Vagina (tissue), 2 donors: ENCODE measurements around the gene SEC24C. TPM values are rescaled to one million over a fixed set of nuclear protein-coding genes. Genes with fewer than 3 reads are reported as not detected.

Experiments used
- DNase-seq, 2 donors: peaks; one replicate each; pipeline ENCODE4 v3.0.0-alpha.2; 2017; ENCODE audit errors: extremely low spot score in 2 of 2
- H3K27ac ChIP-seq: fragments of 200-600 bp; sonication (generic); one replicate; pipeline ENCODE4 v1.5.1; 2019
- H3K27me3 ChIP-seq: fragments of 200-600 bp; sonication (generic); one replicate; pipeline ENCODE4 v1.5.1; 2019
- H3K36me3 ChIP-seq, 2 donors: fragments of 200-600 bp; sonication (generic); one replicate each; pipeline ENCODE4 v1.5.1; 2017 to 2019
- H3K4me1 ChIP-seq: fragments of 200-600 bp; sonication (generic); one replicate; pipeline ENCODE4 v1.5.1; 2019
- H3K4me3 ChIP-seq, 2 donors: fragments of 200-600 bp; sonication (generic); 1 replicate in 1 of 2; 2 replicates in 1 of 2; pipeline ENCODE4 v1.5.1; 2016 to 2019
- H3K9me3 ChIP-seq: fragments of 200-600 bp; sonication (generic); one replicate; pipeline ENCODE4 v1.5.1; 2019
- CTCF ChIP-seq, 3 experiments: fragments of 450-650 bp in 2 of 3; fragments of 200-600 bp in 1 of 3; sonication (generic) in 1 of 3; IDR thresholded peaks; one replicate each; pipeline ENCODE4 v1.5.1; 2017 to 2019; ENCODE audit warnings: antibody characterized with exemption in 3 of 3, mild to moderate bottlenecking in 2 of 3, moderate library complexity in 2 of 3
- POLR2A ChIP-seq, 2 donors: fragments of 450-650 bp; IDR thresholded peaks; one replicate each; pipeline ENCODE4 v1.6.1; 2017; ENCODE audit warnings: antibody characterized with exemption in 2 of 2, mild to moderate bottlenecking in 2 of 2, moderate library complexity in 2 of 2
- POLR2AphosphoS5 ChIP-seq, 2 donors: sonication (generic); formaldehyde crosslinking; IDR thresholded peaks; one replicate each; pipeline ENCODE4 v1.9.0; 2017; ENCODE audit warnings: antibody characterized with exemption in 2 of 2, mild to moderate bottlenecking in 2 of 2, low read depth in 1 of 2; ENCODE audit not compliant: insufficient read depth in 1 of 2
- intact Hi-C: fragments of 100-400 bp; cut with DNase I; formaldehyde crosslinking; loops from one replicate; pipeline ENCODE4 v1.15.1; 2023
- total RNA-seq: library from RNA; depleted of rRNA; stranded (reverse); fragments of >200 nt; gene quantifications from one replicate; pipeline ENCODE4 v1.2.3, GENCODE V29; 2016

Gene SEC24C
- total RNA-seq, 1 donor from 2014 or later, result 47.9 TPM

- intact Hi-C loops, result no loop called here
- Histone ChIP-seq H3K27me3 (no peaks in the 10 kb centered on the region), H3K36me3 (peaks cover 0 to 40% of the 10 kb centered on the region in 2 donors), H3K9me3 (no peaks in the 10 kb centered on the region), H3K4me3 (peak overlapping the region; percentile 82 to 89), H3K4me1 (peaks cover 40% of the 10 kb centered on the region), H3K27ac (peak overlapping the region; percentile 87)
- no peak for TF ChIP-seq POLR2A (IDR thresholded peaks at IDR 0.05)
- no peak for TF ChIP-seq POLR2AphosphoS5 (IDR thresholded peaks at IDR 0.05; ENCODE audit: insufficient read depth in 1 of 2, low read depth in 1 of 2)
- no peak for TF ChIP-seq CTCF (IDR thresholded peaks at IDR 0.05)
- no peak for DNase-seq
Measured at GRCh38 chr10:73810735-73811465, 66.7 kb downstream of the SEC24C start.

GRCh38 chr10:73812657-73813056, 68.5 kb downstream of the SEC24C start:
- Histone ChIP-seq H3K4me3 (no peak overlapping the region), H3K4me1 (peaks cover 38% of the 10 kb centered on the region), H3K36me3 (peaks cover 0 to 30% of the 10 kb centered on the region in 2 donors), H3K9me3 (no peaks in the 10 kb centered on the region), H3K27me3 (no peaks in the 10 kb centered on the region), H3K27ac (peak overlapping the region; percentile 60)
- intact Hi-C loops, result no loop called here
- TF ChIP-seq CTCF (IDR thresholded peaks at IDR 0.05) (no peak), POLR2A (IDR thresholded peaks at IDR 0.05) (no peak), POLR2AphosphoS5 (IDR thresholded peaks at IDR 0.05; ENCODE audit: insufficient read depth in 1 of 2, low read depth in 1 of 2) (no peak)
- no peak for DNase-seq

DNA sequence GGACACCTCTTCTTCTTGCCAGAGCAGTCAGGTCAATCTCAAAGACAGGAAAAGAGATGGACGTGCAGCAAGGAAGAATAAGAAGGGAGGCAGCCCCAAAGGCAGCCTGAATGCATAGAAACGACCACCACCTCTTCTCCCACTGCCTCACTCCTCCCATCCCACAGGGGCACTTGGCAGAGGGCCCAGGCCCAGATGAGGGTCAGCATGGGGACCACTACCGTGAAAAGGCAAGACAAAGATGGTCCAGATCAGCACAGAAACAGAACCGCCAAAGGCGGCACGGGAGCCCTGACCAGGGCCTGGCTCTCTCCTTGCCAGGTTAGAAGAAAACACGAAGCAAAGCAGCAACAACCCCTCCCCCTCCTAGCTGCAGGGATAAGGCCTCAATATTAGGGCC, 69.2 kb downstream of the SEC24C start:
- peaks cover 0 to 23% of the 10 kb centered on the region in 2 donors for H3K36me3 ChIP-seq

DNA sequence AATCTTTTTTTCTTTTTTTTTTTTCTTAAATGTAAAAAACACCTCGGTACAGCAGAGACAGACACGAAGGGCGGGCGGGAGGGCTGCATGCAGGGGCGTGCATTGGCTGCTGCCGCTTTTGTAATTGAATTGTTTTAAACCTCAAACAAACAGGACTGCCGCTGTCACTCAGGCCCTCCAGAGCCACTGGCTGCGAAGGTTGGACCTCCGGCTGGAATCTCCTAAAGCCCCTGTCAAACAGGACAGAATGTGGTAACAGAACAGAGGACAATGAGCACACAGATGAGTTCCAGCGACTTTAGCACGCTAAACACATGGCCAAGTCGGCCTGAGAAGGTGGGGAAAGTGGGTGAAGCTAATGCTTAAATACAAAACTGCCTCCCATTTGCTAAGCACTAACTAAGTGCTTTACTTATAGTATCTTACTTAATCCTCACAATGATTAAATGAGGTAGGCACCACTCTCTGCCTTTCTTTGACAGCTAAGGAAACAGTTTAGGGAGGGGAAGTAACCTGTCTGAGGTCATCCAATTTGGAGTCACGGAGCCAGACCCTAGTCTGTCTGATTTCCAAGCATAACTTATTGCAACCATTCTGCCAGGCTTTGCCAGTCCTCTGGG, 70.2 kb downstream of the SEC24C start:
- no peaks in the 10 kb centered on the region for H3K9me3 ChIP-seq
- intact Hi-C loops, result no loop called here
- H3K4me3 ChIP-seq, result no peak overlapping the region
- H3K27me3 ChIP-seq, result no peaks in the 10 kb centered on the region
- peaks cover 50% of the 10 kb centered on the region for H3K4me1 ChIP-seq
- peaks cover 1 to 20% of the 10 kb centered on the region in 2 donors for H3K36me3 ChIP-seq
- no peak for DNase-seq
- TF ChIP-seq POLR2A (IDR thresholded peaks at IDR 0.05) (no peak), POLR2AphosphoS5 (IDR thresholded peaks at IDR 0.05; ENCODE audit: insufficient read depth in 1 of 2, low read depth in 1 of 2) (no peak), CTCF (IDR thresholded peaks at IDR 0.05) (no peak)
- H3K27ac ChIP-seq, result no peak overlapping the region

More for the DNA sequence above, 69.2 kb downstream of the SEC24C start:
- Histone ChIP-seq H3K4me1 (peaks cover 40% of the 10 kb centered on the region), H3K27me3 (no peaks in the 10 kb centered on the region), H3K4me3 (no peak overlapping the region), H3K9me3 (no peaks in the 10 kb centered on the region), H3K27ac (no peak overlapping the region)
- intact Hi-C loops, result no loop called here
- TF ChIP-seq POLR2AphosphoS5 (IDR thresholded peaks at IDR 0.05; ENCODE audit: insufficient read depth in 1 of 2, low read depth in 1 of 2) (no peak), CTCF (IDR thresholded peaks at IDR 0.05) (no peak), POLR2A (IDR thresholded peaks at IDR 0.05) (no peak)
- no peak for DNase-seq
